ENCODE data around the gene KCTD19. TPM values are rescaled to one million over a fixed set of nuclear protein-coding genes. Genes with fewer than 3 reads are reported as not detected.

KCTD19 gene
- total RNA-seq, 3 donors from 2014 or later: 0.05 TPM; not detected in 2

DNA sequence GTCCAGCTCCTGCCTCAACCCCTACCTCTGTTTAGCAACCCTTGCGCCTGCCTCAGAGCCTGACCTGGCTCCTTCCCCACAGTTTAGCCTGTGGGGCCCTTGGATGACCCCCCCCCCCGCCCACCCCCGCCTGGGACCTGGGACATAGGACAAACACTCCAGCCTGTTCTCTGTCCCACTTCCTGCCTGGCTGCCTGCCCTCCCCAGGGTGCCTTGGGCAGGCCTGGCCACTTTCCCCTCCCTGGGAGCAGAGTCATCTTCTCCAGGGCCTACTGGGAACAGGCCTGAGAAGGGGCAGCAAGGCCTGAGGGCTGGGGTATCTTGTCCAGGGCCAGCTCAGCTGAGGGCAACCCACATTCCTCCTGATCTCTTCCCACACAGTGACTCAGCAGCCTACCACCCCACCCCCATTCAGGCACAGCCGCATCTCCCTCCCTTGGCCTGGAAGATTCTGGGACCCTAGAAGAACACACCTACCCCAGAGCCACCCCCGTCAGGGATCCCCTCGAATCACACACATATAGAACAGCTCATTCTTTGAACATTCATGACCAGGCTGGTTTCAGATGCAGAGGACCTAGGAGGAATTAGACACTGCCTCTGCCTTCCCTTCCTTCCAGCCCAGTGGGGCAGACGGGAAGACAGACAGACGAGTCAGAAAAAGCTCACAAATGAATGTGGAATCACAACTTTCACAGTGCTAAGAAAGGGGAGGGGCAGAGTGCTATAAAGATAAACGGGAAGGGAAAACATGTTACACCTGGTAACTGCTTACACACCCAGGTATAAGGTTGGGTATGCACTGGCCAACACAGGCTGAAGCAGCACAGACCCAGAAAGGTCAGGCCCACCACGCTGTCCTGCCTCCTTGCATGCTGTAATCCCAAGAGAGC lies 85.3 kb downstream of the KCTD19 start:
- H3K4me1 ChIP-seq (ENCODE audit: low read depth): peaks cover 54% of the 10 kb centered on the region
- H3K9me3 ChIP-seq: no peaks in the 10 kb centered on the region
- ATAC-seq (peak; percentile 65), DNase-seq (peak; percentile 79 to 85 (median 85))
- peaks cover 8% of the 10 kb centered on the region for H3K36me3 ChIP-seq (ENCODE audit: low read depth)
- TF ChIP-seq, protein P1, sequence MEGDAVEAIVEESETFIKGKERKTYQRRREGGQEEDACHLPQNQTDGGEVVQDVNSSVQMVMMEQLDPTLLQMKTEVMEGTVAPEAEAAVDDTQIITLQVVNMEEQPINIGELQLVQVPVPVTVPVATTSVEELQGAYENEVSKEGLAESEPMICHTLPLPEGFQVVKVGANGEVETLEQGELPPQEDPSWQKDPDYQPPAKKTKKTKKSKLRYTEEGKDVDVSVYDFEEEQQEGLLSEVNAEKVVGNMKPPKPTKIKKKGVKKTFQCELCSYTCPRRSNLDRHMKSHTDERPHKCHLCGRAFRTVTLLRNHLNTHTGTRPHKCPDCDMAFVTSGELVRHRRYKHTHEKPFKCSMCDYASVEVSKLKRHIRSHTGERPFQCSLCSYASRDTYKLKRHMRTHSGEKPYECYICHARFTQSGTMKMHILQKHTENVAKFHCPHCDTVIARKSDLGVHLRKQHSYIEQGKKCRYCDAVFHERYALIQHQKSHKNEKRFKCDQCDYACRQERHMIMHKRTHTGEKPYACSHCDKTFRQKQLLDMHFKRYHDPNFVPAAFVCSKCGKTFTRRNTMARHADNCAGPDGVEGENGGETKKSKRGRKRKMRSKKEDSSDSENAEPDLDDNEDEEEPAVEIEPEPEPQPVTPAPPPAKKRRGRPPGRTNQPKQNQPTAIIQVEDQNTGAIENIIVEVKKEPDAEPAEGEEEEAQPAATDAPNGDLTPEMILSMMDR (IDR thresholded peaks at IDR 0.05): no peak
- intact Hi-C loops (cut with DNase I, micrococcal nuclease): no loop called here
- no peak overlapping the region for H3K4me3 ChIP-seq

GRCh38 chr16:67240506-67240905 lies 86.0 kb downstream of the KCTD19 start:
- peak in 2 of 3 donors; percentile 45 to 46 for DNase-seq
- Histone ChIP-seq H3K9me3 (no peaks in the 10 kb centered on the region), H3K4me3 (no peak overlapping the region), H3K36me3 (ENCODE audit: low read depth) (peaks cover 8% of the 10 kb centered on the region), H3K4me1 (ENCODE audit: low read depth) (peaks cover 47% of the 10 kb centered on the region)
- TF ChIP-seq, protein P1 (IDR thresholded peaks at IDR 0.05): no peak
- no peak for ATAC-seq
- intact Hi-C loops (cut with DNase I, micrococcal nuclease): no loop called here

Other genes with a start within 250 kb of the KCTD19 start
- 10 to 100 TPM; 13.3 to 15.7 (median 13.6) TPM for gene PHAF1, start 216.8 kb downstream of the KCTD19 start, total RNA-seq
- 1 to 10 TPM; 1.5 to 8.4 (median 4.0) TPM for gene B3GNT9, start 175.7 kb downstream of the KCTD19 start, total RNA-seq
- gene TRADD, start 166.8 kb downstream of the KCTD19 start, total RNA-seq: 10 to 100 TPM; 21.0 to 27.4 (median 26.6) TPM
- gene FBXL8, start 166.8 kb downstream of the KCTD19 start, total RNA-seq: 10 to 100 TPM; 23.3 to 33.8 (median 24.5) TPM
- 100 to 1,000 TPM in 1 of 3 donors, 10 to 100 TPM in 2; 26.0 to 113 (median 64.4) TPM for gene HSF4, start 162.0 kb downstream of the KCTD19 start, total RNA-seq
- 10 to 100 TPM; 23.5 to 35.9 (median 32.0) TPM for gene NOL3, start 156.2 kb downstream of the KCTD19 start, total RNA-seq
- gene MATCAP1, start 142.8 kb downstream of the KCTD19 start, total RNA-seq: 10 to 100 TPM; 24.8 to 35.1 (median 29.2) TPM
- 1 to 10 TPM; 2.6 to 6.8 (median 2.7) TPM for gene EXOC3L1, start 136.6 kb downstream of the KCTD19 start, total RNA-seq
- 10 to 100 TPM; 70.5 to 77.4 (median 72.9) TPM for gene E2F4, start 134.6 kb downstream of the KCTD19 start, total RNA-seq
- 10 to 100 TPM; 25.4 to 68.0 (median 42.1) TPM for gene ELMO3, start 127.6 kb downstream of the KCTD19 start, total RNA-seq
- 10 to 100 TPM; 30.8 to 39.6 (median 36.1) TPM for gene TMEM208, start 99.6 kb downstream of the KCTD19 start, total RNA-seq
- 10 to 100 TPM; 30.7 to 36.5 (median 34.1) TPM for gene FHOD1, start 79.3 kb downstream of the KCTD19 start, total RNA-seq
- 1 to 10 TPM; 1.7 to 2.6 (median 1.9) TPM for gene SLC9A5, start 77.8 kb downstream of the KCTD19 start, total RNA-seq
- 10 to 100 TPM in 2 of 3 donors, 1 to 10 TPM in 1; 8.0 to 15.4 (median 10.5) TPM for gene PLEKHG4, start 47.2 kb downstream of the KCTD19 start, total RNA-seq
- 1 to 10 TPM in 1 of 3 donors, under 1 TPM in 1, not detected in 1; 0.90 to 1.5 TPM for gene LRRC36, start 74 bp upstream of the KCTD19 start, total RNA-seq
- 10 to 100 TPM in 1 of 3 donors, 1 to 10 TPM in 2; 3.8 to 23.8 (median 4.8) TPM for gene TPPP3, start 66.8 kb upstream of the KCTD19 start, total RNA-seq
- 10 to 100 TPM in 1 of 3 donors, 1 to 10 TPM in 2; 9.2 to 12.3 (median 10.0) TPM for gene ZDHHC1, start 89.7 kb upstream of the KCTD19 start, total RNA-seq
- gene HSD11B2, start 104.4 kb upstream of the KCTD19 start, total RNA-seq: 100 to 1,000 TPM; 322 to 765 (median 646) TPM
- gene ATP6V0D1, start 154.4 kb upstream of the KCTD19 start, total RNA-seq: 100 to 1,000 TPM; 152 to 253 (median 228) TPM
- gene AGRP, start 156.8 kb upstream of the KCTD19 start, total RNA-seq: not detected
- 10 to 100 TPM; 10.9 to 74.7 (median 20.5) TPM for gene RIPOR1, start 202.1 kb upstream of the KCTD19 start, total RNA-seq
- gene CTCF, start 235.8 kb upstream of the KCTD19 start, total RNA-seq: 10 to 100 TPM; 41.1 to 55.5 (median 43.4) TPM

Measured in mucosa of descending colon (tissue), 3 donors.